T-helper 22 cell (primary cell): ENCODE data around the gene TMEM51.

ENCODE experiments used
- DNase-seq: peaks from one replicate; pipeline ENCODE4 v3.0.0-alpha.2; 2020; ENCODE audit warnings: low read depth

Gene TMEM51

DNA sequence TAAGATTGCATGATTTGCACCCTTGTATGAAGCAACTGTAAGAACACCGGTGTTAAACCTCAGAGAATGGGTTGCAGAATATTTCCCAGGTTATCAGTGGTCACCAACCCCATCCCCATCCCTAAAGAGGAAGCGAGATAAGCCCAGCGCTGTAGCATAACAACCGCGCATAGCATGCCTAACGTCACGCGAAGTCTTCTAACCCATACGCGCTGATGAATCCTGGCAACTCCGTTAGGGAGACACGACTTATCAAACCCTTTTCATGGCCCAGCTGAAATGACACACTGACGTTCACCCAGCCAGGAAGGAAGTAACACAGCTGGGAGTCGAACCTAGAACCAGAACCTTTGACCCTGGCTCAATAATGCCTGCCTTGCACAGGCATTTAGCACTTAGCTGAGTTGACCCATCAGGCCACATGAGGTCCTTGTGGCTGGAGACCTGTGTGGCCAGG is 24.2 kb downstream of the TMEM51 start:
- DNase-seq, result no peak

DNA sequence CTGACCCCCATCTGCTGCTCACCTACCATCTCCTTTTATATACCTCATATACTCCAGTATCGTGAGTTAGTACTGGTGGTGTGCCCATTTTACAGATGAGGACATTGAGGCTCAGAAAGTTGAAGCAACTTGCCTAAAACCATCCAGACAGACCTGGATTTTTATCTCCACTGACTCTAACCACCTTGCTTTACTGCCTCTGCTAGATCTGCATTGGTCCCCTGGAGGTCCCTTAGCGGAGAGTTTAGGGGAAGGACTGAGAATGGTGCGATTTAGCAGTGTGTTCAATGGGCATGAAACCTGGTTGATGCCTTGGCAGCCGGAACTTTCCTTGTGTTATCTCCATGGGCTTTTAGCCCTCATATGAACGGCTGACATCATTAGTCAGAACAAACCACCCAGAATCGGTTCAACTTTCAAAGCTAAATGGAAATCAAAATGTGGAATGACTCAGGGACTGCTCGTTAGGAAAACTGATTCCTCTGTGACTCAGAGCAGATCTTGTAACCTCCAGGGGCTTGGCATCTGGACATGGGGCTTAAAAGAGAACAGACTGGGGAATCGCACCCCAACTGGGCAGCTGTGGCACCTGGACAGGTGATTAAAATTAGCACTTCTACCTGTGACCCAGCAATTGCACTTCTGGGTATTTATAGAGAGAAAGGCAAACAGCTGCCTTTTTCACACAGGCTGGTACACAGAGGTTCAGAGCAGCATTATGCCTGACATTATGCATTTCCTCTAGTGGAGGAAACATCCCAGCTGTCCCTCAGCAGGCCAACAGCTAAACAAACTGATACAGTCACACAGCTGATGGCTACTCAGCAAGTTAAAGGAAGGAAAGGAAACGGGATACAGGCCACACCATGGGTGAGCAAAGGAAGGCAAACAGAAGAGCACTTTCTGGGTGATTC is 25.3 kb downstream of the TMEM51 start:
- DNase-seq, result no peak

DNA sequence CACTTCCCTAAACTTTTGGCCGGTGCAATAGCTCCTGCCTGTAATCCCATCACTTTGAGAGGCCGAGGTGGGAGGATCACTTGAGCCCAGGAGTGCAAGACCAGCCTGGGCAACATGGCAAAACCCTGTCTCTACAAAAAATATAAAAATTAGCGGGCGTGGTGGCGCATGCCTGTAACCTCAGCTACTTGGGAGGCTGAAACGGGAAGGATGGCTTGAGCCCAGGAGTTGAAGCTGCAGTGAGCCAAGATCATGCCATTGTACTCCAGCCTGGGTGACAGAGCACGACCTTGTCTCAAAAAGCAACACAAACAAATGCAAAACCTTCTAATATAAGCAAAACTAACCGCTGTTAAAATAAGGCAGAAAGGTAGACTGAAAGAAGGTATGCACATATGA is 25.9 kb downstream of the TMEM51 start:
- DNase-seq, result no peak

DNA sequence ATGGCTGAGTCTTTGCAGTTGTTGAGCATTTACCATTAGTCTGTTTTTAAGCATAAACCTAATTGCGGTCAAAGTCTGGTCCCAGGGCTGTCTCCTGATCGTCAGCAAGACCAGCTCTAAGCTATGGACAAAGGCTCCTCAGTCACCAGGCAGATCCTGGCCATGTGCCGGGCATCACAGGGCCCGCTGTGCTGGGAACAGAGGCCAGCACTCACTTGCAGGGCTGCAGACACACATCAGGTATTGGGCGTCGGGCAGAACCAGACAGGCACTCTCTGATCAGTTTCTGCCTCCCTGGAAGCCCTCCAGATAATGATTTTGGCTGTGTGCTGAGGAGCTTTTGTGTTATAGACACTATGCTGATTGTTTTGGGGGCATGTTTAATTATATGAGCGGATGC is 26.6 kb downstream of the TMEM51 start:
- no peak for DNase-seq

DNA sequence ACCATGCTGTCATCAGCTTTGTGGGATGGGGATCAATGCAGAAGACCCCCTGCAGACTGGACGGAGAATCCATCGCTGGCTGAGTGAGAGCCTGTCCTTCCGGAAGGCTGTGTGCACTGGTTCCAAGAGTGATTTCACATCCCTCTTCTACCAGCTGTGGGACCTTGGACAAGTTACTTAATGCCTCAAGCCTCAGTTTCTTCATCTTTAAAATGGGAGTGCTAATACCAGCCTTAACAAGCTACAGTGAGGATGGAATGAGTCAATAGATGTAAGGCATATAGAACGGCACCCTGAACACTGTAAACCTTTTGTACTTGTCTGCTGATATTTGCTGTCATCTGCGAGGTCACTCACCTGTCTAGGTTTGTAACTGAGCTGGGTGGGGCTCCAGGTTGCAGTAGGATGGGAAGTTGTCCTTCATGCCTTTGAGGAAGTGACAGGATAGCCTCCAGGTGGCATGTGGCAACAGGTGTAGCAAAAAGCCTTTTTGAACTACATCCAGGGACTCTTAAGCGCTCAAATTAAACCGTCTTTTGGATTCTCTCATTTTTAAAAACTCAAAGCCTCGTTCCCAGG is 27.5 kb downstream of the TMEM51 start:
- no peak for DNase-seq

DNA sequence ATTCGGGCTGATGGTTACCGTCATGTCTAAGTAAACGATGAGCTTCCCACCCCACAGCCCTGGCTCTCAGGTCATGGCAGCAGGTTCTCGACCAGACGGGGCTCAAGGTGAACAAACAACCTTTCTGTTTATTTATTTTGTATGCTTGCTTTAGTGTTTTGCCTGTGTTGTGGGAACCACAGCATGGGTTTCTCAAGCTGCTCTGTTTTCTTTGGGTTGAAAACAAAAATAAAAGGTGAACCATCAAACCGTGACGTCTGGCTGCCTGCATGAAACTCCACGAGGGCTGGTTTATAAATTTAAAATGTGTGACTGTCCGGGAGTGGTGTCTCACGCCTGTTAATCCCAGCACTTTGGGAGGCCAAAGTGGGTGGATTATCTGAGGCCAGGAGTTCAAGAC is 28.0 kb downstream of the TMEM51 start:
- no peak for DNase-seq

DNA sequence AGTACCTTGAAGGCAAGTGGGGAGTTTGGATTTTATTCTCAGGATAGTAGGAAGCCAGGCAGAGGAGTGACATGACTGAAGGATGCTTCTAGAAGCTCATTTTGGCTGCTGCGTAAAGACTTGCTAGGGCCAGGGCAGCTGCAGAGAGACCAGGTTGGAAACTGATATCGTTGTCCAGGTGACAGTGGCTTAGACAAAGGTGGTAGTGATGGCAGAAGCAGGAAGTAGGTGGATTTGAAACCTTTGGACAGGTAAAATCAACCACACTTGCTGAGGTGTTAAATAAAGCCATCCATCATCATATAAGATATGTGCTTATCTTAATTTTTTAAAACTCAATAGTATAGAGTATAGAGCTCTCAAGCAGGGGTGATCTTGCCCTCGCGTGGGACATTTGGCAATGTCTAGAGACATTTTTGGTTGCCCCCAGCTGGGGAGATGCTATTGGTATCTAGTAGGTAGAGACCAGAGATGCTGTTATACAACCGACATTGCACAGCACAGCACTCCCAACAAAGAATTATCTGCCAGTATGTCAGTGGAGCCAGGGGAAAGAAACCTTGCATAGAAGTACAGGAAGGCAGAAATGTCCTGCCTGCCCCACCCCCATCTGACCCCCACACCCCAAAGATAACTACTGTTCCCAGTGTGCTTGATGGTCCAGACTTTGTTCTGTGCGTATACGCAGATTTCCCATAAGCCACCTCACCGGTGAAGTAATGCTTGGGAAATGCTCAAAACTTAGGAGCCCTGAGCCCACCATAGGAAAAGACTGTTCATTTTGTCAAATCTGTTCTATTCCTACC is 31.1 kb downstream of the TMEM51 start:
- DNase-seq, result no peak

DNA sequence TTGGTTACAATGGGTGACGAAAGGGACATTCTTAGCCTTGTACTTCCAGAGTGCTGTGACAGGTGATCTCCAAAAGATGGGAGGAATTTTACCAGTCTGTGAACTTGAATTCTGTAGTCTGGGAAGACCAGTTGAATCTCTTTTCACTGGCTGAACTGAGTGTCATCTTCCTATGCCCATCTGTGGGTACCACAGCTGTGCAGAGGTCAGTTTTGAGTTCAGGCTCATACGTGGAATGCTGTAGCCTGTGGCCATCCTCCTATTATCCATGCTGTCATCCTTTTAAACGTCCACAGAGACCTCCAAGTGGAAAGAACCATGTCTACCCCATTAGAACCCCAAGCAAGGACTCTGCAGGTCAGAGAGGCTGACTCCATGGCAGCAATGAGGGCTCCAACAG is 32.1 kb downstream of the TMEM51 start:
- no peak for DNase-seq

DNA sequence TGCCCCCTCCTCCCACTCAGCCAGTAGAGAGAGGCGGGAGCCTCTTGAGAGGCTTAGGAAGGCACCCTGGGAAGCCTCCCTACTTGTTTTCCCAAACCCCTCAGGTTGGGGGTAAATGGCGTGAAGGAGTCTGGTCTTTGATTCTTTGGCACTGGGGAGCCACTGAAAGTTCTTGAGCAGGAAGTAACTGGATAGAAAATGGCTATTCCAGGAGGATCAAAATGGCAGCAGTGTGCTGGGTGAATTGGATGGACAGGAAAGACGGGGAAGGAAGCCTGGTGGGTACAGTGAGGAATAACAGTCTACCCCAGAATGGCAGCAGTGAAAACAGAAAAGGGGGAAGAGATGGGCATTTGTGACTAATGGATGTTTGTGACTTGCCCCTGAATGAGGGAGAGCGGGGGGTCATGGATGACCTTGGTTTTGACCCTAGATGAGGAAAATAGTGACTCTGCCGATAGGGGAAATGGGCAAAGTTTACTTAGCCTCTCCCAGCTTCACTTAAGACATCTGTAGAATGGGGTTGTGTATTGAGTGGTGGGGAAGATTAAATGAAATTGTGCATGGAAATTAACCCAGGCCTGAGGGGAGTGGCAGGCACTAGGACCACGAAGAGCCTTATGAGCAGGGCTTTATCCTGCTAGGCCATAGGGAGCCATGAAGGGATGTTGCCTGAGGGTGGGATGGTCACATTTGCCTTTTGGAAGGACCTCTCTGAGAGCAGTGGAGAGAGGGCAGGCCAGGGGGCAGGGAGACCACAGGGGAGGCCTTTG is 32.7 kb downstream of the TMEM51 start:
- DNase-seq, result no peak

DNA sequence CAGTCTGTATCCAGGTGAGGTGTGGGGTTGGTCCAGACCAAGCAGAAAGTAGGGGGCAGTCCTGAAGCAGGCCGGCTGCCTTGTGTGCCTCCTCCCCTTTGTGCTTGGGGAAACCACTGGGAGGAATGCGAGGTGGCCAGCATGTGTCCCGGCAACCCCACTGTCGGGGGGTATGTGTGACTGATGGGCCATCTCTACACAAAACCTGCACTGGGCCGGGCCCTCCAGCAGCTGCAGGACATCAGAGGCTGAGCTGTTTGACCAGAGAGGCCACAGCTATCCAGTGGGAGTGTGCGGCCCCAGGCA is 33.3 kb downstream of the TMEM51 start:
- no peak for DNase-seq

DNA sequence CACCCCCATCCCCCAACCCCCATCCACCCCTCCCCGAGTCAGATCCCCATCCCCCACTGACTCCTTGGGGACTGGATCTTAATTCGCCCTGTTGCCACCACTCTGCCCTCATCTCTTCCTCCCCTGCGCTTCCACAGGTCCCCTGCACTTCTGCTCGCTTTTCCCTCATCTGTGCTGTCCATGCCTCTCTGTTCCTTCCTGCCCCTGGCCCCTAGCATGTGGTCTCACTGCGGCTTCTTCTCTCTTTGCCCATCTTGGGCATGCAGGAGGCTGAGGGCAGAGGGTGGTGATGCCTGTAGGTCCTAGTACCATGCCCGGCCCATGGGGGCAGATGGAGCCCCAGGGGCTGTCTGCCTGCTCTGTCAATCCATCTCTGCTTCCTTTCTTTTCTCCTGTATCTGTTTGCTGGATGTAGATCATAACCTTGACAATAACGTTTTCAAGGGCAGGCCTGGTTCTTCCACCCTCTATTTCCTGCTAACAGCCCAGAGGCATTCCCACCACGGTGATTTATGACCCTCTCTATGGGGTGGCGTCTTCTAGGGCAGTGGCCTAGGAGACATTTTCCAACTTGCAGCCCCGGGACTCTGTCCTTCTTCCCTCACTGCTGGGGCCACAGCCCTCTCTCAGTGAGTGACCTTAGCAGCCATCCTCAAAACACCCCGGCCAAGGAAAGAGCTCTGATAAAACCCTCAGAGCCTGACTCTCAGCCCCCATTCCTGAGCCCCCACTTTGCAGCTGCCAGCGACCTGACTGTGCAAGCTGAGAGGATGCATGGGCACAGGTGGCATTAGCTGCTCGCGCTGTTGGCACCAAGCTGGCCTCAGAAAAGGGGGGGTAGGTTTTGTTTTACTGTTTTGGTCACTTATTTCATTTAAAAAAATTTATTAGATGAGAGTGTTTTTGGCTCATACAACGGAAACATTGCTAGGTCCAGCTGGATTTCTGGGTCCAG is 33.9 kb downstream of the TMEM51 start:
- DNase-seq, result no peak

DNA sequence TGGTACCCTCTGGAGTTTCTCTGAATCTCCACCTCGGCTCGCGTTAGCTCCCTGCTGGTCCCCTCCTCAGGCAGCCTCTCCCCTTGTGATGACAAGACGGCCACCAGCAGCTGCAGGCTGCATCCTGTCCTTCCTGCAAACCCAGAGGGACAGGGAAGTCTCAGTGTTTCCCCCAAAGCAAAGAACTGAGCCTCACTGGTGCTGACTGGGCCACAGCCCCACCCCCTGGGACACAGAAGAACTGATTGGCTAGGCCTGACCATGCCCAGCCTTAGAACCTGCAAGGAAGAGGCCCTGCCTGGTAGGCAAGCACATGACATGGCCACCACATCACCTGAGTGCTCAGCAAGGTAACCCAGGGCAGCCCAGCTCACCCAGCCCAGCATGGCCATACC is 34.6 kb downstream of the TMEM51 start:
- DNase-seq, result no peak

DNA sequence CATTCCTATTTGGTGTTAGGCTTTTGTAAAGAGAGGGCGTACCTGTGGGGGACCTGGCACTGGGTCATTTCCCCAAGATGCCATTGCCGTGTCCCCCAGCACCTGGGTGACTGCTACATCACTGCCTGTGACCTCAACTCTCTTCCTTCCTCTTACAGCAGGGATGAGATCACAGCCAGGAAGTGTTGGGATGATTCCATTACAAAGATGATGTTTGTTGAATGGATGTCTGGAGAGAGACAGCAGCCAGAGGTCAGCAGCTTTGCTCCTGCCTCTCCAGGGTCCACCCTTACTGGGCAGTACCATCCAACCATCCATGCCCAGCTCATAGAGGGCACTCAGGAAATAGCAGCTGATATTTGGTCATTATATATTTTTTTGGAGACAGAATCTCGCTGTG is 35.1 kb downstream of the TMEM51 start:
- no peak for DNase-seq

DNA sequence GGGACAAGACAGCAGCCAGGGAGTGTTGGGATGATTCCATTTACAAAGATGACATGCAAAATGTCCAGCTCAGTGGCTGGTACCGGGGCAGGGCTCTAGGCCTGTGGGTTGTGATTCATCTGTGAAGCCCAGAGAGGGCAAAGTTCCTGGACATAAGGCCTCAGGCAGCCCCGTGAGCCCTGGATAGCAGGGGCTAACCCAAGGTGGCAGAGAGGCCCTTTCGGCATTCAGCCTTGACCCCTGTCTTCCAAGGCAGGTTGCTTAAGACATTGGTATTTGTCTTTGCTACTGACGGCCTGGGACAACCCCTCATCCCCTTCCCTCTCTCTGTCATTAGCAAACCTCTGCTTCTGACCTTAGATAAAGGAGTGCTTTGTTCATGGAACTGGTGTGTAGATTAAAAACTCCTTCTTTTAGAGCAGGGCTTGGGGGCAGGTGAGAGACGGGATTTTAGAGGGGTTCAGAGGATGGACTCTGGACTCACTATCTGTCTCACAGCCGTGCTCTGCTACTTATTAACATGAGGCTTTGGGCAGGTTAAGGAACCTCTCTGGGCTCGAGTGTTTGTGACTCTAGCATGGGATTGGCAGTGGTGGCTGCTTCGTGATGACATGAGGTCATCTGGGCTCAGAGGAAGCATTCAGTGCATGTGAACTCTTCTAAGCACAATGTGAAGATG is 36.3 kb downstream of the TMEM51 start:
- DNase-seq, result no peak

DNA sequence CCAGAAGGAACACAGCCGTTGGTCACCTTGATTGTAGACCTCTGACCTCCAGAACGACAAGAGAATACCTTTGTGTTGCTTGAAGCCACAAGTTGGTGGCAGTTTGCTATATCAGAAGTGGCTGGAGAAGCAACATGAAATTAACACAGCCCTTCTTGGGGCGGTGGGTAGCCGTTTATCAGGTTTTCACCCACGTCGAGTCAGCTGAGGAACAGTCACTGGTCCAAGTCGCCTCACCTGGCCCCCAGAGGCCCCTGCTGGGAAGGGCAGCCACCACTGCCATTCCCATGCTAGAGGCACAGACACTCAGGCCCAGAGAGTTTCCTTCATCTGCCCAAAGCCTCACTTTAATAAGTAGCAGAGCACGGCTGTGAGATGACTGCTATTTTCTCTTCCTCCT is 37.7 kb downstream of the TMEM51 start:
- DNase-seq, result no peak

DNA sequence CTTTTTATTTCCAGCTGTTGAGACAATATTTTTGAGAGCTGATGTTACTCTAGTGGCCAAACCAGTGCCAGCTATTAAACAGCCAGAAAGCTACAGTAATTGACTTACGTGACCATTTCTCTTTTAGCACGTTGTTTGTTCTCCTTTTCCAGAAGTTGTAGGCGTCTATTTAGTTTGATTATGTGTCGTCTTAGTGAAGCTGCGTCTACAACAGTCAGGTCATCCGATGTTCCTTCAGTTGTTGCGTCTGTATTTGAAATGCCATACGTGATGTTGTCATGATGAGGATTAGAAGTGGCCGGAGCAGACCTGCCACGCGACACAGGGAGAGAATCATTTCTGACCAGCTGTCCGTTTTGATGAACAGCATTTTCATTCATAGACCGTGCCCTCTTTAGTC is 38.2 kb downstream of the TMEM51 start:
- DNase-seq, result no peak

DNA sequence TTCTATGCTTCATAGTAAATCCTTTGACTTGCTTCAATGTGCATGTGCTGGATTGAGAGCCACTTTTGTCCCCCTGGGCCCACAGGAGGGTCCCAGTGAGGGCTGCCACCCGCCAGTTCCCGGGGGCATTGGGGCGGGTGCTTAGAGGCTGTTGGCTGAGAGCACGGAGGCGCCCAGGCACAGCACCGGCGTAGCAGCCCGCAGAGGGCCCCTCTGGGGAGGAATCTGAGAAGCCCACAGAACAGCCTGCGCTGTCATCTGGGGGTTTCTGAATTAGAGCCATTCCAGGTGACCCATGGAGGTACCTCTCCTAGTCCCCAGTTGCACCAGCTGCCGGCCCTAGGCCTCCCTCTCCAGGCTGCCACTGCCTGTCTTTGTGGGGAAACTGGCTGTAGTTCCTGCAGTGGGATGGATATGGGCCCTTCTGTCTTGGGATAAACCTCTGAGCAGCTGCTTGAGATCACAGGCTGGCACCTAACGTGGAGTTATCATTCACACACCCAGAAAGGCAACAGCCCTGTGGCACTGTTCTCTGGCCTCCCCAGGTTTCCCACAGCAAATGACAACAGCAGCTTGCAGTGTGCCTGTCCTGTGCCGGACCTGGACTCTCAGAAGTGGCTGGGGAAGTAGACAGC is 39.5 kb downstream of the TMEM51 start:
- DNase-seq, result no peak

DNA sequence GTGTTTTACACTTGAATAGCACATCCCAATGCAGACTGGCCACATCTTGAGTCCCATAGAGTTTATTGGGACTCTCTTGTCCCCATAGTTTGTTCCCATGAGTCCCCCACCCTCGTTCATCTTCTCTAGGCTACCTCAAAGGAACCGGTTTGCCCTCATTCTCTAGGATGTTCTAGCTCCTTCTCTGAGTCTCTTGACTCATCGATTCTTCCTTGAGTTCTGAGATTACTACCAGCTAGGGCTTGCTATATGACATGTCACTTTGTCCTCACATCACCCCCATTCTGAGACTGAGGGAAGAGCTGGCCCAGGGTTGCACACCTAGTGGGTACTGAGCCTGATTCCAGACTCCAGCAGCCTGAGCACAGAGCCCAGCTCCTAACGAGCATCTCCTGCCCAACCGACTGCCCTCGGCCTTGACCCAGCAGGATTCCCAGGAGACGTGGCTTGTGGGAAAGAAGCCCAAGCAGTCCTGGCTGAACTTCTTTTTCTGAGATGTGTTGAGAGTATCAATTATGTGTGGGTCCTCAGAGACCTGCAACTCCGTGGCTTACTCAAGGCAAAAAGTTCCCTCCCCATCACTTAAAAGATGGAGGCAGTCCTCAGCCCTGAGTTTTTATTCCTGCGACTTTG is 42.0 kb downstream of the TMEM51 start:
- no peak for DNase-seq

DNA sequence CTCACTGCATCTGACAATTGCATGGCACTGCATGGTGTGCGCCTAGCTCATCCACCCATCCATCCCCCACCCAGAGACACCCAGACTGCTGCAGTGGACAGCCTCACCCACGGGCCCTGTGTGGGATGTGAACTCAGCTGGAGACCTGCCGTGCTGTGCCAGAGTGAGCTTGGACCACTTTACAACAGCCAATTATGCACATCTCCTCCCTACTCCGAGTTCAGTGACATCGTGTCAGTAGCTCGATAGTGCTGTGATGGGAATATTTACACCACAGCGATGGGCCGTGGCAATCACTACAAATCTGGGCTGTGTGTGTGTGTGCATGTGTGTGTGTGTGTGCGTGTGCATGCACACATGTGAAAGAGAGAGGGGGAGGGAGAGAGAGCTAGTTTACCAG is 42.5 kb downstream of the TMEM51 start:
- DNase-seq, result no peak
